Vagina (tissue), 2 donors: Measurements from ENCODE around the gene ARHGEF11. TPM values are rescaled to one million over a fixed set of nuclear protein-coding genes. Genes with fewer than 3 reads are reported as not detected.

ENCODE experiments used
- DNase-seq, 2 donors: peaks; one replicate each; pipeline ENCODE4 v3.0.0-alpha.2; 2017; ENCODE audit errors: extremely low spot score in 2 of 2
- H3K27ac ChIP-seq: fragments of 200-600 bp; sonication (generic); one replicate; pipeline ENCODE4 v1.5.1; 2019
- H3K27me3 ChIP-seq: fragments of 200-600 bp; sonication (generic); one replicate; pipeline ENCODE4 v1.5.1; 2019
- H3K36me3 ChIP-seq, 2 donors: fragments of 200-600 bp; sonication (generic); one replicate each; pipeline ENCODE4 v1.5.1; 2017 to 2019
- H3K4me1 ChIP-seq: fragments of 200-600 bp; sonication (generic); one replicate; pipeline ENCODE4 v1.5.1; 2019
- H3K4me3 ChIP-seq, 2 donors: fragments of 200-600 bp; sonication (generic); 1 replicate in 1 of 2; 2 replicates in 1 of 2; pipeline ENCODE4 v1.5.1; 2016 to 2019
- H3K9me3 ChIP-seq: fragments of 200-600 bp; sonication (generic); one replicate; pipeline ENCODE4 v1.5.1; 2019
- CTCF ChIP-seq, 3 experiments: fragments of 450-650 bp in 2 of 3; fragments of 200-600 bp in 1 of 3; sonication (generic) in 1 of 3; IDR thresholded peaks; one replicate each; pipeline ENCODE4 v1.5.1; 2017 to 2019; ENCODE audit warnings: antibody characterized with exemption in 3 of 3, mild to moderate bottlenecking in 2 of 3, moderate library complexity in 2 of 3
- POLR2A ChIP-seq, 2 donors: fragments of 450-650 bp; IDR thresholded peaks; one replicate each; pipeline ENCODE4 v1.6.1; 2017; ENCODE audit warnings: antibody characterized with exemption in 2 of 2, mild to moderate bottlenecking in 2 of 2, moderate library complexity in 2 of 2
- POLR2AphosphoS5 ChIP-seq, 2 donors: sonication (generic); formaldehyde crosslinking; IDR thresholded peaks; one replicate each; pipeline ENCODE4 v1.9.0; 2017; ENCODE audit warnings: antibody characterized with exemption in 2 of 2, mild to moderate bottlenecking in 2 of 2, low read depth in 1 of 2; ENCODE audit not compliant: insufficient read depth in 1 of 2
- intact Hi-C: fragments of 100-400 bp; cut with DNase I; formaldehyde crosslinking; loops from one replicate; pipeline ENCODE4 v1.15.1; 2023
- microRNA counts, 2 donors: library from miRNA; unstranded; fragments of <30 nt; microRNA quantifications; one replicate each; lab custom pipeline; 2016 to 2017
- microRNA-seq: library from miRNA; unstranded; fragments of <30 nt; microRNA quantifications from one replicate; pipeline ENCODE4, GENCODE V29; 2017; ENCODE audit warnings: borderline number of aligned reads, borderline replicate concordance
- small RNA-seq: library from RNA; depleted of rRNA; stranded (forward); fragments of <200 nt; gene quantifications from one replicate; pipeline ENCODE3, GENCODE V24; 2016
- total RNA-seq: library from RNA; depleted of rRNA; stranded (reverse); fragments of >200 nt; gene quantifications from one replicate; pipeline ENCODE4 v1.2.3, GENCODE V29; 2016

Gene ARHGEF11
- total RNA-seq, 1 donor from 2014 or later, result 29.2 TPM

DNA sequence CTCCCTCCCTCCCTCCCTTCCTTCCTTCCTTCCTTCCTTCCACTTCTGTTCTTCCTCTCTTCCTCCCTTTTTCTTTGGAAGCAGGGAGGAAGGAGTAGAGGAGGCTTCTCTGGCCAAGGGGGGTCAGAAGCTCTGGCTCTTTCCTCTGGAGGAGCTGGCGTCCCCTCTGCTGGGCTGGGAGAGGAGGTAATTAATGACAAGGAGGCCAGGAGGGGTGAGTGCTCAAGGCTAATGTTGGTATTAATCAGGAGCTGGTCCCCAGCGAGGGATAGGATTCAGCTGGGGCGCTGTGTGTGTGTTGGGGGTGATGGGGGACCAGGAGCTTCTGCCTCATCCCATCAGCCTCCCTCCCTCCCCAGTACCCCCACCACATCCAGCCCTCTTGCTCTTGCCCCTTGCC, 158.2 kb downstream of the ARHGEF11 start:
- Histone ChIP-seq H3K4me1 (no peaks in the 10 kb centered on the region), H3K4me3 (no peak overlapping the region), H3K9me3 (no peaks in the 10 kb centered on the region), H3K27me3 (no peaks in the 10 kb centered on the region), H3K36me3 (no peaks in the 10 kb centered on the region), H3K27ac (no peak overlapping the region)
- no peak for DNase-seq
- TF ChIP-seq CTCF (IDR thresholded peaks at IDR 0.05) (no peak), POLR2A (IDR thresholded peaks at IDR 0.05) (no peak), POLR2AphosphoS5 (IDR thresholded peaks at IDR 0.05; ENCODE audit: insufficient read depth in 1 of 2, low read depth in 1 of 2) (no peak)
- intact Hi-C loops, result no loop called here

DNA sequence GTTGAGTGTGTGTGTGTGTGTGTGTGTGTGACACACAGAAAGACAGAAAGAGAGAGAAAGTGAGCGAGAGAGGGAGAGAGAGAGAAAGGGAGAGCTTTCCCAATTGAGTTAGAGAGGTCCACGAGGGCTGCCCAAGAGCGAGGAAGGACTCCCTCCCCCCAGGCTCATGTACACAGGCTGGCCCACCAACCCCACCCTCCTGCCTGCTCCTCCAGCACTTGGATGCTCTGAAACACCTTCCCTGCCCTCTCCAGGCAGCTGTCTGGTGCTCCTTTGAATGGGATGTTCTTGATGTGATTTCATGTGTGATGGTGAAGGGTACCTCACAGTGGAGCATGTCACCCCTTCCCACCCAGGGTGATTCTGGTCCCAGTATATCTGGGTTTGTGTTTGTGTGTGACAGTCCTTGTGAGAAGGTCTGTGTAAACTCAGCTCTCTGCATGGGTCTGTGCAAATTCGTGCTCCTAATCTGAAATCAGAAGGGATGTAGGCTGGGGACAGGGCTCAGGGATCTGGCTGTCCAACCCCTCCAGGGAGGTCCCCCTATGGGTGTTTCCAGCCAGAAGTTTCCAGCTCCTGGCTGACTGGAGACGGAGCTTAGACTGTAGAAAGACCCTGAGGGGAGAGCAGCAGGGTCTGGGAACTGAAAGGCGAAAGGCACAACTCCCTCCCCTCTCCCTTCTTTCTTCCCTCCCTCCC, 158.8 kb downstream of the ARHGEF11 start:
- Histone ChIP-seq H3K4me1 (no peaks in the 10 kb centered on the region), H3K27ac (no peak overlapping the region), H3K27me3 (no peaks in the 10 kb centered on the region), H3K9me3 (no peaks in the 10 kb centered on the region), H3K4me3 (no peak overlapping the region), H3K36me3 (no peaks in the 10 kb centered on the region)
- TF ChIP-seq POLR2A (IDR thresholded peaks at IDR 0.05), result no peak
- TF ChIP-seq POLR2AphosphoS5 (IDR thresholded peaks at IDR 0.05; ENCODE audit: insufficient read depth in 1 of 2, low read depth in 1 of 2), result no peak
- no peak for TF ChIP-seq CTCF (IDR thresholded peaks at IDR 0.05)
- no peak for DNase-seq
- intact Hi-C loops, result no loop called here

DNA sequence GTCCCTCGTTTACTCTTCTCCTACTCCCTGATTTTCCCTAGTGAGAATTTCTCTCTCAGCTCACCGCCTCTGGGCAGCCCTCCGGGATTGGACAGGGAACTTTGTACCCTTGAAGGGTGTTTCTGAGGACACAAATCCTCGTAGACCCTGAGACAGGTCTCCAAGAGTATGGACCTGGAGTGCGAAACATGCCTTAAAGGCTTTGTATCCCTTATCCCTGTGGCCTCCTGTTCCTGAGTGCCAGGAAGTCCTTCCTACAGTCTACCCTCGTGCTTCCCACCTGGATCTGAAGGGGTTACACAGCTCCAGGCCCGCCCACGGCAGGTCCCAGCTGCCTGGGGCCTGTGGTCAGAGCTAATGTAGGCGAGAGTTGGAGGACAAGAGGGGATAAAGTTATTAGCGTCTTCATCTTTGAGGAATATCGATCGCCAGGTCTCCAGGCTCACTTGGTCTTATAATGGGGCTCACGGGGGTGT, 159.6 kb downstream of the ARHGEF11 start:
- Histone ChIP-seq H3K9me3 (no peaks in the 10 kb centered on the region), H3K4me3 (no peak overlapping the region), H3K27ac (no peak overlapping the region), H3K36me3 (no peaks in the 10 kb centered on the region), H3K4me1 (no peaks in the 10 kb centered on the region), H3K27me3 (no peaks in the 10 kb centered on the region)
- intact Hi-C loops, result no loop called here
- TF ChIP-seq POLR2AphosphoS5 (IDR thresholded peaks at IDR 0.05; ENCODE audit: insufficient read depth in 1 of 2, low read depth in 1 of 2), result no peak
- TF ChIP-seq CTCF (IDR thresholded peaks at IDR 0.05), result no peak
- no peak for TF ChIP-seq POLR2A (IDR thresholded peaks at IDR 0.05)
- DNase-seq, result no peak

DNA sequence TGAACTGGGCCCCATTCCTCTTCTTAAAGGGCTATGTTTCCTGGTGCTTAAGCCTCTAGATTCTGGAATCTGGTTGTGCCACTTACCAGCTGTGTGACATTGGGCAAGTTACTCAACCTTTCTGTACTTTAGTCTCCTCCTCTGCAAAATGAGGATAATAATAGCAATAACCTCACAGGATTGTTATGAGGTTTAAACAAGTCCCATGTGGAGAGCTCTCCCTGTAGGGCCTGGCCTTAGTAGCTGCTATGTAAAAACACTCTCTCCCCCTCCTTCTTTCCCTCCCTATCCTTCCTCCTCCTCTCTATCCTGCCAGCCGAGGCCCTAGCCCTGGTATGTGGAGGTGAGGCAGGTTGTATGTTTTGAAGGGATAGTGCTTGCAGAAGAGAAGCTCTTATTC, 160.2 kb downstream of the ARHGEF11 start:
- intact Hi-C loops, result no loop called here
- Histone ChIP-seq H3K4me3 (no peak overlapping the region), H3K27me3 (no peaks in the 10 kb centered on the region), H3K9me3 (no peaks in the 10 kb centered on the region), H3K36me3 (no peaks in the 10 kb centered on the region), H3K27ac (no peak overlapping the region), H3K4me1 (no peaks in the 10 kb centered on the region)
- no peak for DNase-seq
- TF ChIP-seq POLR2A (IDR thresholded peaks at IDR 0.05) (no peak), POLR2AphosphoS5 (IDR thresholded peaks at IDR 0.05; ENCODE audit: insufficient read depth in 1 of 2, low read depth in 1 of 2) (no peak), CTCF (IDR thresholded peaks at IDR 0.05) (no peak)

MicroRNA genes within 50 kb of the gene (microRNA counts, 767-probe panel; counts per million panel counts)
- 238 to 261 counts per million in 2 donors for microRNA hsa-miR-765 (lab: Ali Mortazavi, UCI)

Small RNA genes within 50 kb of the gene (microRNA-seq; reads per million reads assigned to microRNA genes)
- not detected for gene MIR765

Small RNA genes within 50 kb of the gene (small RNA-seq; reads per million reads assigned to genes)
- gene MIR765, result not detected
- not detected for gene RN7SL612P

Other genes starting within 250 kb of the ARHGEF11 start
- 4.9 TPM for gene SH2D2A, start 228.9 kb downstream of the ARHGEF11 start, total RNA-seq
- not detected for gene INSRR, start 186.6 kb downstream of the ARHGEF11 start, total RNA-seq
- 2.9 TPM for gene NTRK1, start 184.9 kb downstream of the ARHGEF11 start, total RNA-seq
- gene PEAR1, start 152.0 kb downstream of the ARHGEF11 start, total RNA-seq, result 11.5 TPM
- gene LRRC71, start 125.1 kb downstream of the ARHGEF11 start, total RNA-seq, result not detected
- not detected for gene ETV3L, start 54.1 kb upstream of the ARHGEF11 start, total RNA-seq
- gene ETV3, start 92.7 kb upstream of the ARHGEF11 start, total RNA-seq, result 37.3 TPM